HT1080 (cell line): ENCODE results near the gene SORCS2. TPM values are rescaled to one million over a fixed set of nuclear protein-coding genes. Genes with fewer than 3 reads are reported as not detected.
"Not testable (repeated sequence)": the region's sequence is repeated elsewhere in the genome, so short reads cannot be mapped to it uniquely, and the experiment has no call there.

ENCODE experiments used
- DNase-seq: peaks from one replicate; pipeline ENCODE4 v3.0.0-alpha.2; 2015; ENCODE audit warnings: low read depth
- total RNA-seq: library from RNA; depleted of rRNA; stranded (reverse); fragments of >200 nt; shearing (Covaris generic); gene quantifications from 2 replicates; pipeline ENCODE4 v1.2.3, GENCODE V29; 2014

Gene SORCS2
- total RNA-seq, 1 experiment from 2014 or later = 5.4 TPM

DNA sequence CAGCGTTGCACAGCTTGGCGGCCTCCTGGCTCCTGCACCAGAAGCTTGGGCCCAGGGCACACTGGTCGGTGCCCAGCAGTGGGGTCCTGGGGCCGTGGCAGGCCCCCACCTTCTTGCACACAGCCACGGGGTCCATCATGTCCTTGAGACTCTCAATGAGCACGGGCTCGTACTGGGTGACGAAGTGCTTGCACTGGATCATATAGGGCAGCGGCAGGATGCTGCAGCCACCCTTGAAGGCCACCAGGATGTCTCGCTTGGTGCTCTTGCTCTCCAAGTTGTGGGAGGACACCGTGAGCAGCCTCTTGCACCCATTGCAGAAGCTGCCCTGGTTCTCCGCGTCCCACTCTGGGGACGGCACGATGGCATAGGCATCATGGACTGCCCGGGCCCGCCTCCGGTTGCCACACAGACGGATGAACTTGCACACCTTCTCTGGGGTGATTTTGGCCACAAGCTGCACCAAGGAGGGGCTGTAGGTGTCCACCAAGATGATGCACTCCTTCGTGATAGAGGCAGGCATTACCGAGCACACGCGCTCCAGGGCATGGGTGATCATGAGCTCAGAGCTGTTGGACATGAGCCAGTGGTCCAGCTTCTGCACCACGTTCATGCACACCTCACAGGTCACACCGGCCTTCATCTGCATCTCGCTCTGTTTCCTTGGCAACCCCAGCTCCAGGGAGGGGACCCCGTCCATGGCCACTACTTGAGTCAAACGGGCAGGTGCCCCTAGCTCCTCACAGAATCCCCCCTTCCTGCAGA is 241.2 kb downstream of the SORCS2 start:
- no peak for DNase-seq

DNA sequence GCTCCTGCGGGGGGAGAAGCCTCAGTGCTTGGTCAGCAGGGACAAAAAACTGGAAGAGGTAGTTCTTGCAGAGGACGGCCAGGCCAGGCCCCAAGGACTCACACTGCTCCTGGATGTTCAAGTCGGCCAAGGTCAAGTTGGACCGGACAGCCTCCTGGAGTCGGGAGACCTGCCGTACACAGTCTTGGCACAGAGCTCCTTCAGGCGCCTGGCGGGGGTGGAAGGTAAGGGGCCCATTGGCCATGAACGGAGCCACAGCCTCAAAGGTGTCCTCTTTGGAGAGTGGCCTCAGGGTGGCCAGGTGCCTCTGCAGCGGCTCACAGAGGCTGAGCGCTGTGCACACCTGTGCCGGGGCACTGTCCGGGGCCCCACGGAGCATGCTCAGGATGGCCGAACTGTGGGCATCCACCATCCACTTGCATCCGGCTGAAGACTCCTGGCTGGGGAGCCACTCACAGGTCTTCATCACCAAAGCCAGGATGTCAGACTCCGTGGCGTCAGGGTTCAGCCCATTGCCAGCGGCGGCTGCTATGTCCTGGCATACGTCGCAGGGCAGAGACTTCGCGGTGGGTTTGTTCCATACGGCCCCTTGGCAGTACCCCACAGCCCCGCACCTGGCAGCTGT is 241.9 kb downstream of the SORCS2 start:
- DNase-seq = no peak

DNA sequence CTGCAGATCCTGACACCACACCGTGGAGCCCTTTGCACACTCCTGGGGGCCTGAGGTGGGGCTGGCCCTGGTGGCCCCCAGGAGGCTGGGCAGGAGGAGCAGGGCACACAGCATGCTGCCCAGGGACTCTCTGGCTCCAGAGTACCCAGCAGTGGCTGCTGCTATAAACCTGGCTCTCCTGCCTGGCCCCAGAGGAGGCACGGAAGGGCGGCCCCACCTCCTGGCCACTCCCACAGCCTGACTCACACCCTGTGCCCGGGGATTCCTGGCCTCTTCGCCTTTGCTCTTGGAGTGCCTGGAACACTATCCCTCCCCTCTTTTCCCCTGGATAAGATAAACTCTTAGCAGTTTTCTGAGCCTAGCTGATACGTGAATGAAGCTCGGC is 242.4 kb downstream of the SORCS2 start, which contains the start of gene PSAPL1:
PSAPL1 (minus strand) TSS at position 165 of the 385 bp plus-strand sequence; CDS start at position 114, 51 bp downstream.
- peak; percentile 71 for DNase-seq

DNA sequence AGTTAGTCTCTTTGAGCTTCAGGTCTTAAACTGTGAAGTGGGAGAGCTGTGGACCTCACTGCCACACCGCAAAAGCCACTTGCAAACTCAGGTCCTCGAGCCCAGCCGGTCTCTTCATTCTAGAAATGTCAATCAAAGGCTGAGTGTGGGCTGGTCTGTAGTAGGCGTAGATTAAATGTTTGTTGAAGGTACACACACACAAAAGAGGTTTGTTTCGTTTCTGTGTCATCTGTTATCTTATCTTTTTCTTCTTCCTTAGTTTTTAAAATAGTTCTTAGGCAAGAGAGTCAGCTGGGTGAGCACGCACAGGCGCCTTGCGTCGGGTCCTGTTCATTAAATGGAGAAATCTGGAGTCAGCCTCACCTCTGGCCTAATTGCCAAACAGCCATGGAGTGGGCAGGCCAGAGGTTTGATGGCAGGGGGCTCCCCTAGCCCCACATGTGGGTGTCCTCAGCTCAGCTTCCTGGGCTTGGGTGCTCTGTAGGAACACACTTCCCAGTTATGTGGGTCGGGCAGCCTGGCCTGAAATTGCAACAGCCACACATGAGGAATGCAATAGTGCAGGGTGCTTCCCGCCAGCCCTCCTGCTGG is 243.2 kb downstream of the SORCS2 start:
- DNase-seq = no peak

DNA sequence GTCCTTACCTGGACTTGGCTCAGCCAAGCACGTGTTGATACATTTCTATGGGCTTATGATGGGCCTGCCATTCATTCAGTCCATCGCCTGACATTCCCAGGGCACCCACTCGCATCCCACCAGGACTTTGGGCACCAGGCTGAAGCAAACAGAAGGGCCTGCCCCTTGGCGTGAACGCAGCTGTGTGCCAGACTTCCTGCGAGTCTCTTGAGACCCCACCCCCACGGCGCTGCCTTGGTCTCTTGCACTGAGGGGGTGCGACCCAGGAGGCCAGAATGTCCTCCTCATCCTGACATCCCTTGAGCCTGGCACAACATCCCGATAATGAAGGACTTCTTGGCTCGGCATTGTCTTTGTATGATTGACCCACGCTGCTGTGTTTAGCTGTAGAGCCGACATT is 243.9 kb downstream of the SORCS2 start:
- DNase-seq = no peak

DNA sequence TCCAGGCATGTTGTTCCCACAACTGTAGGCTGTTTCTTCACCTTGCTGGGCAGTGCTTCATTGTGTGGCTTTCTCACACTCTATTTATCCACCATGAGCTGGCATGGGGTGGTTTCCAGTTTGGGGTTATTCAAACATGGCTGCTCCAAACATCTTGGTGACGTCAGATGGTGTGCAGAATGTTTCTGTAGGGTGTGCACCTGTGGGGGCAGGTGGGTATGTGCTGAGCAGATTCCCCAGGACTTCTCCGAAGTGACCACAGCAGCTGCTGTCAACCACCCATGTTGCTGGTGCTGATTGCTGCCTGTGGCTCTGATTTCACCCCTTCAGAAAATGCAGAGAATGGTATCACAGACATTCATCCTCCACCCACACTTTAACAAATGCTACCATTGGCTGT is 247.4 kb downstream of the SORCS2 start:
- no peak for DNase-seq

DNA sequence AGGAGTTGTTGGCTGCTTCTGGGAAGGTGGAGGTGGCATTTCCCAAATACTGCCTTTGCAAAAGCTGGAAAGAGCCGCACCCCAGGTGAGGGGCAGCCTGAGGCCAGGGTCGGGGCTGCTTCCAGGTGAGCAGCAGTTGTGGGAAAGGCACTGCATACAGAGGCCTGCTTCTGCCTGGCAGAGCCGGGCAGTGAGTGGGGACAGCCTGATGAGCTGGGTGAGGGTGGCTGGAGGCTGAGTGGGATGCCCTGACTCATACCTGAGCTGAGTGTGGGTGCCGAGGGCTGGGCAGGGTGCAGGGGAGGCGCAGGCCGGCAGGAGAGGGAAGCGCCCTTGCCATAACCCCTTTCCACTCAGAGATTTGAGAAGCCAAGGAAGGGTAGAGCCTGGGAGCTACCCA is 248.9 kb downstream of the SORCS2 start:
- no peak for DNase-seq

DNA sequence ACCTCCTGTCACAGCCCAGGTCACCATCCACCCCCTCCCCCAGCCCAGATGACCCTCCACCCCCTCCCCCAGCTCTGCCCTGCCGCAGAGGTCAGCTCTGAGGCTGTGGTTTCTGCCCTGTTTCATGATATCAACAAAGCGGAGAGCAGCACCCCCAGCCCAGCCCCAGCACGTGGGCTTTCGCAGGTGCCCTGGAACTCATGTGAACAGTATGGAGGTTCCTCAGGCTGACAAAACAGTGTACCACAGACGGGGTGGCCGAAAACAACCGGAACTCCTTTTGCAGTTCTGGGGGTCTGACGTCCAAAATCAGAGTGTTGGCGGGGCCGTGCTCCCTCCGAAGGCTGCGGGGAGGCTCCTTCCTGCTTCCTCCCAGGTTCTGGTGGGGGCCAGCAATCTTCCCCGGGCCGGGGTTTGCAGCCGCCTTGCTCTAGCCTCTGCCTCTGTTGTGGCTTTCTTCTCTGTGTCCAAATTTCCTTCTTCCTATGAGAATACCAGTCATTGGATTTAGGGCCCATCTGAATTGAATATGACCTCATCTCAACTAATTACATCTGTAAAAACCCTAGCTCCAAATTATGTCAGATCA is 250.3 kb downstream of the SORCS2 start:
- DNase-seq = no peak

DNA sequence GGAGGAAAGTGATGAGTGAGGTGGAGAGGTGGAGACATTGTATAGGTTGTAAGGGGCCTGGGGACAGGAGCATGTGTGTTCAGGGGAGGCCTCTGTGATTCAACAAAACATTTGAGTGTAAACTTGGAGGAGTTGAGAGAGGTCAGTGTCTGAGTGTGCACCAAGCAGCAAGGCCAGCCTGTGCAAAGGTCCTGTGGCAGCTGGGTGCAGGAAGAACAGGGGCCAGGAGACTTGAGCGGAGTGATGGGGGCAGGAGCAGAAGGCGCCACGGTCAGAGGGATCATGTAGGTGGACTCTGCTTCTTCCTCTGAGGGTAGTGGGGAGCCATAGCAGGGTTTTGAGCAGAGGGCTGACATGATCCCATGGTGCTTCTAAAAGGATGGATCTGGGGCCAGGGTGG is 252.0 kb downstream of the SORCS2 start:
- no peak for DNase-seq

DNA sequence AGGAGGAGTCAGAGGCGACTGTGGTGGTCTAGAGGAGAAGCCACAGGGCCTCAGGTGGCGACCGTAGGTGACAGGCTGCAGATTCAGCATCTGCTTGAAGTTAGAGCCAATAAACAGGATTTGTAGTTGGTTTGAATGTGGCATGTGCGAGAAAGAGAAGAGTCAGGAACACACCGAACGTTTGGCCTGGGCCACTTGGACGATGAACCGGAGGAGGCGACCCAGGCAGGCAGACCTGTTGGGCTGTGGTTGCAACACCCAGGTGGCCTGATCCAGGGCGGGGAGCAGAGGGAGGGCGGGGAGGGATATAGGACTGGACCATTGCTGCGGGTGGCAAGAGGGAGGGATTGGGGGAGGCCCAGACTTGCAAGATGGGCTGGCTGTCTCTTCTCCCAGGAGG is 252.4 kb downstream of the SORCS2 start:
- DNase-seq = no peak

DNA sequence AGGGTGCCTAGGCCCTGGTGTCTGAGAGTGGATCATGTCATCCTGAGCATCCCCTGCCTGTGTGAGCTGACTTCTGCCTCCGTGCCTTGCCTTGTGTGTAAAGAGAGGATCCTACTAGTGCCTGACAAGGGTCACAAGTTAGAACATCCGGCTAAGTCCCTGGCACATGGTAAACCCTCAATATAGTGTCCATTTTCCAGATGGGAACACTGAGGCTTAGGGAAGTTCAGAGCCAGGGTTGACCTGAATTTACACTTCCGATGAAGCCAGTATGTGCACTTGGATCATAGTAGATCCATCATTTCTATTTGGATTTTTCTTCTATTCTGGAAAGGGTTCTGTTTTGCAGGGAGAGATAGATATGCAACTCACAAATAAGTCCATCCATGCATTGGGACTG is 254.9 kb downstream of the SORCS2 start:
- no peak for DNase-seq

DNA sequence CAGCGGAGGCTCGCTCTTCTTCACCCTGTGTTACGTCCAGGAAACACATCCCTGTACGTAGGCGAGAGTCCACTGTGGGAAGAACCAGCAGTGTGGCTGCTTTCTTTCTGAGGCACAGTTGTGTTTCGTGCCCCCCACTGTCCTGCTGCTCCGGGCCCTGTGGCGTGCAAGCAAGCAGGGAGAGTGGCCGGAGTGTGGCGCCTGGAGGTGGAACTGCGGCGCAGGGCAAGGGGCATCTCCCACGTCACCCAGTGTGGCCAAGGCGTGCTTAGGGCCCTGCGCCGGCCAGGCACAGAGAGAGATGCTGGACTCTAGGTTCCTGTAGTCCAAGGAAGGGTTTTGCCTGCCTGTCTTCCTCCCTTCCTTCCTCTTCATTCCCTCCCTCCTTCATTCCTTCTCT is 255.7 kb downstream of the SORCS2 start:
- no peak for DNase-seq

DNA sequence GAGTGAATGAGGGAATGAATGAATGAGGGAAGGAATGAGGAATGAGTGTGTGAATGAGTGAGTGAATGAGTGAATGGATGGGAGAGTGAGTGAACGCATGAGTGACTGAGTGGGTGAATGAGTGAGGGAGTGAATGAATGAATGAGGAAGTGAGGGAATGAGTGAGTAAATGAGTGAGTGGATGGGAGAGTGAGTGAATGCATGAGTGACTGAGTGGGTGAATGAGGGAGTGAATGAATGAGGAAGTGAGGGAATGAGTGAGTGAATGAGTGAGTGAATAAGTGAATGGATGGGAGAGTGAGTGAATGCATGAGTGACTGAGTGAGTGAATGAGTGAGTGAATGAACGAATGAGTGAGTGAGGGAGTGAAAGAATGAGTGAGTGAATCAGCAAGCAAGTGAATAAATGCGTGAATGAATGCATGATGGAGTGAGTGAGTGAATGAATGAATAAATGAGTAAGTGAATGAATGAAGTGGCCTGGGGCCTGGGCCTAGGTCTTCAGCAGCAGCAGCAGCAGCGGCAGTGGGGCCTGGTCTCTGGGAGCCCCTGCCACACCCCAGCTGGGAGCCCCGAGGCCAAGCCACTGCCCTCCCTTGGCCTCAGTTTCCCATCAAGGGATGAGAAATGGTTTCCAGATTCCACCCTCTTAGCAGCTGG is 258.6 kb downstream of the SORCS2 start:
- no peak for DNase-seq

DNA sequence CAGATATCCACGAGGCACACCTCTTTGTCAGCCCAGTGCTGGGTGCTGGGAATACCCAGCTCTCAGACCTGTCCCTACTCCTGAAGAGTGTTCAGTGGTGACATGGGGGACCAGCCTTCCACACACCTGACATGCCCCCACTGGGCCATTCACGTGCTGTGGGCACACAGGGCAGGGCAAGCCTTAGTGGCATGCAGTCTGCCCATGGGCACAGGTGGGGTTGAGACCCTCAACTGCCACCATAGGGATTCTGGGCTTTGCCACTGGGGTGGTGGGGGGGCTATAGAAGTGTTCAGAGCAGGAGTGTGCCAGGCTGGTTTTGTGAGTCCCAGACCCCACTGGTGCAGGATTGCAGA is 259.1 kb downstream of the SORCS2 start:
- DNase-seq = no peak

DNA sequence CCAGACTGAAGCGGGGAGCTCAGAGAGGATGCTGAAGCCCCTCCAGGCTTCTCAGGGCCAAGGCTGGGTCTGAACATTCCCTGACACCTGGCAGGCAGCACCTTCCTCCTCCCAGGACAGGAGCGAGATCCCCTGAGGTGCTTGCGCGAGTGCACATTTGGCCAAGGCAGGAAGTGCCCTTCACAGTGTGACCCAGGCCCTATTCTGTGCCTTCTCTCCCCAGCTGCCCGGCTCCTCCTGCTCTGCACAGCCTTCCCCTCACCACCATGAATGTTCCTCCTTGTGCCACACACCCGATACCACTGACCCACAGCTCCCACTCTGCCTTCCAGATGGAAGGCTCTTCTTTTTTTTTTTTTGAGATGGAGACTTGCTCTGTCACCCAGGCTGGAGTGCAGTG is 259.5 kb downstream of the SORCS2 start:
- DNase-seq = no peak

DNA sequence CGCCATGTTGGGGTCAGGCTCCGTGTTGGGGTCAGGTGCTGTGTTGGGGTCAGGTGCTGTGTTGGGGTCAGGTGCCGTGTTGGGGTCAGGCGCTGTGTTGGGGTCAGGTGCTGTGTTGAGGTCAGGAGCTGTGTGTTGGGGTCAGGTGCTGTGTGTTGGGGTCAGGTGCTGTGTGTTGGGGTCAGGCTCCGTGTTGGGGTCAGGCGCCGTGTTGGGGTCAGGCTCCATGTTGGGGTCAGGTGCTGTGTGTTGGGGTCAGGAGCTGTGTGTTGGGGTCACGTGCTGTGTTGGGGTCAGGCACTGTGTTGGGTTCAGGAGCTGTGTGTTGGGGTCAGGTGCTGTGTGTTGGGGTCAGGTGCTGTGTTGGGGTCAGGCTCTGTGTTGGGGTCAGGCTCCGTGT is 260.5 kb downstream of the SORCS2 start:
- DNase-seq = not testable (repeated sequence)

DNA sequence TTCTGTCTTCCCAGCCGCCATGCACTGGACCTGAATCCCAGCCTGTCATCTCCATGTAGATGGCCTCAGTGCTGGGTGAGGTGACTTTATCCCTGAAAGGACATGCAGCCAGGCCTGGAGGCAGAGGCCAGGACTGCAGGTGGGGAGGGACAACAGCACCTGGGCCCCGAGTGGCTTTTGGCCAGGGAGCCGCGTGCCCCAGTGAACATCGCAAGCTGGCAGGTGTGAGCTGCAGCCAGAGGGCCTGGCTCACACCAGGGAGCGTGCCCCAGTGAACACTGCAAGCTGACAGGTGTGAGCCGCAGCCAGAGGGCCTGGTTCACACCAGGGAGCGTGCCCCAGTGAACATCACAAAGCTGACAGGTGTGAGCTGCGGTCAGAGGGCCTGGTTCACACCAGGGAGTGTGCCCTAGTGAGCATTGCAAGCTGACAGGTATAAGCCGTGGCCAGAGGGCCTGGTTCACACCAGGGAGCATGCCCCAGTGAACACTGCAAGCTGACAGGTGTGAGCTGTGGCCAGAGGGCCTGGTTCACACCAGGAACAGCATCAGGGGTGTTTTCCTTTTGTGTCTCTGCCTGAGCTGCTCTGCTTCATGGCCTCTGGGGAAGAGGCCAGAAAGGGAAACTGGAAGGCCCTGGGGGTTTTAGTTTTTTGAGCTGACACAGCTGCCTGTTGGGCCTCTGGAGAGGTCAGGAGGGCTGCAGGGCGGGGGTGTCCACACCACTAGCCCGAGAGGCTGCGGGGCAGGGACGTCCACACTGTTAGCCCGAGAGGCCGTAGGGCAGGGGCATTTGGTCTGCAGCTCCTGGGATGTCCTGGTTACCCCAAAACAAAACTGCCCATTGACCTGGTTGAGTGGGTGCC is 265.1 kb downstream of the SORCS2 start:
- no peak for DNase-seq

DNA sequence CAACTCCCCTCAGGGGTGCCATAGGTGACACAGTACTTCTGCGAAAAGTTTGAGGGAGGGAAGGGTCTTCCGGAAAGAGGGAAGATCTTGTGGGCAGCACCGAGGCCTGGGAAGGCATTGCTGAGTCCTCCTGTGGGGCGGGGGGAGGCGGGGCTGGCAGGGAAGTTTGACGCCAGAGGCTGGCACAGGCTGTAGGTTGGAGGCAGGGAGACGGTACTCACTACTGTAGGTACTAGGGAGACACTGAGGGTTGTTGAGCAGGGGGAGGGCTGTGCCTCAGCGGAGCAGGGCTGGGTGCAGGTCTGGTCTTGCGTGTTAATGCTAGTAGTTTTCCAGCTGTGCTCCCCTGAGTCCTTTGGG is 265.7 kb downstream of the SORCS2 start:
- no peak for DNase-seq

DNA sequence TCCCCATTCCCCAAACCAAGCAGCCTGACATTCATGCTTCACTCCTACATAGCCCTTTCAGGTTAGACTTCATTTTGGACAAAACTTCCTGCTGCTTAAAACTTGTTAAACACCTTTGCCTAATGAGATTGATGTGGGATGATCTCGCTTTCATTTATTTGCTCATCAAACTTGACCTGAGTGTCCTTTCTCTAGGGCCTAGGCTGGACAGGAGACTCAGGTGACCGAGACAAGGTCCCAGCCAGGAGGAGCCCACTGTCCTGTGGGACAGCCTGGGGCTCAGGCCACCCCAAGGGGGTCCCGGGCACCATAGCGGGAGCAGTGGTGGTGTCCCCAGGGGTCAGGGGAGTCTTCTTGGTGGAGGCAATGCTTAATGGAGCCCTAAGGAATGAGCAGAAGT is 266.1 kb downstream of the SORCS2 start:
- DNase-seq = no peak

DNA sequence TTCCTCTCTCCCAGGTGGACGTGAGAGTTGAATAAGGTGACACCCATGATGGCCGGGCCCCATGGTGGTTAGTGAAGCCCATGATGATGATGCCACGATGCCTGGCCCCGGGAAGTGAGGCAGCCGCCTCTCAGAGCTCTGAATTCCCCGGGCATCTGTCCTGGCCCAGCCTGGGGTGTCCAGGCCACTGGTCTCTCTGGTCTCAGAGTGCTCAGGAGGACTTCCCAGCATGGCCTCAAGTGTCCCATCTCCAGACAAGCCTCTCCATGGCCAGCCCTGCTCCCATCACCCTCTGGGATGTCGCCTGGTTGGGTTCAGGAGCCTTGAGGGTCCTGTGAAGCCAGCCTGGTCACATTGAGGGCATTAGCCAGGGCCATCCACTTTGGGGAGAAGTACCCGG is 267.1 kb downstream of the SORCS2 start:
- DNase-seq = no peak

DNA sequence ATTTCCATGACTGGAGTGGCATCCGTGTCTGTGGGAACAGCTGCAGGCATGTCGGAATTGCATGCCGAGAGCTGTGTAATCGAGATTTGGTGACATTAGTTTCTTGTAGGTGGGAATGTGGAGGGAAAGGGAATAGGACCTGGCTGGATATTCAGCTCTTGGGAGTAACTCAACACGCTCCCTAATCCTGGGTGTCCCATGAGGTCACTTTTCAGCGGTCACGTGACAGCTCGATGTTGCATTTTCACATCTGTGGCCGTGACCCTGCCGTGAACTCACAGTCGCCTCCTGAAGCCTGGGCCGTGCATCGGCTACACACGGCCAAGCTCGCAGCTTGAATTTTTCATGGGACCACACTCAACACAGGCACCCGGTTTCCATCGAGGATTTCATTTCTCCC is 268.2 kb downstream of the SORCS2 start:
- DNase-seq = no peak
